Measurements from ENCODE around the gene FBXL14.

FBXL14 gene, protein sequence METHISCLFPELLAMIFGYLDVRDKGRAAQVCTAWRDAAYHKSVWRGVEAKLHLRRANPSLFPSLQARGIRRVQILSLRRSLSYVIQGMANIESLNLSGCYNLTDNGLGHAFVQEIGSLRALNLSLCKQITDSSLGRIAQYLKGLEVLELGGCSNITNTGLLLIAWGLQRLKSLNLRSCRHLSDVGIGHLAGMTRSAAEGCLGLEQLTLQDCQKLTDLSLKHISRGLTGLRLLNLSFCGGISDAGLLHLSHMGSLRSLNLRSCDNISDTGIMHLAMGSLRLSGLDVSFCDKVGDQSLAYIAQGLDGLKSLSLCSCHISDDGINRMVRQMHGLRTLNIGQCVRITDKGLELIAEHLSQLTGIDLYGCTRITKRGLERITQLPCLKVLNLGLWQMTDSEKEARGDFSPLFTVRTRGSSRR

DNA sequence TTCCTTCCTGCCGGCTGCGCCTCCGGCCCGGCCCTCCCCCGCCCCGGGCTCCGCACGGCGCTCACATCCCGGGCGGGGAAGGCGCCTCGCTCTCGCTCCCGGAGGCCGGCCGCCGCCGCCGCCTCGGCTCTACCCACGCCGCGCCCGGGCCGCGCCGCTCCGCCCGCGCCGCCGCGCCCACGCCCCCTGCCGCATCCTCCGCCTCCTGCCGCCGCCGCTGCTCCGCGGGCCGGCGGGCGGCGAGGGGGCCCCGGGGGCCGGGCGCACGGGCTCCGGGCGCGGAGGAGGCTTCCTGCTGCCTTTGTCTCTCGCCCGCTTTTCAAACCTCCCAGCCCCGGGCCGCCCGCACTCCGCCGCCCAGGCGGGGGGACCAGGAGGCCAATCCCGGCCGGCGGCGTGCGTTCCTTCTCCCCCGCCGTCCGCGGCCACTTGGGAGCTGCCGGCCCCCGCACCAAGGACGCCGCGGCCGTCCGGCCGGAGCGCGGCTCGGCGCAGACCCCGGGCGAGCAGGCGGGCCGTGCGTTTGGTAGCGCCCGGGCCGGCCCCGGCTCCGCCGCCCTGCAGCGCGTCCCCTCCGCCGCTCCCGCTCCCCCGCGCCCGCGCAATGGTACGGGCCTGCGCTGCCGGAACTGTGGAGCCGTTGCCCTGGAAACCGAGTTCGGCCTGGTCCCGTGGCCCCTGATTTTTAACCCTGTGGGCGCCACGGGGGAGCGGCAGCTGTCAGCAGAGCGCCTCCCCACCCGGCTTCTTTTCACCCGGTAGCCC, at the start of gene FBXL14:
TSS of gene FBXL14 (minus strand) at position 321 of the 765 bp plus-strand sequence. CDS start 515 bp downstream, outside the sequence.
- peak; percentile 77 for DNase-seq

DNA sequence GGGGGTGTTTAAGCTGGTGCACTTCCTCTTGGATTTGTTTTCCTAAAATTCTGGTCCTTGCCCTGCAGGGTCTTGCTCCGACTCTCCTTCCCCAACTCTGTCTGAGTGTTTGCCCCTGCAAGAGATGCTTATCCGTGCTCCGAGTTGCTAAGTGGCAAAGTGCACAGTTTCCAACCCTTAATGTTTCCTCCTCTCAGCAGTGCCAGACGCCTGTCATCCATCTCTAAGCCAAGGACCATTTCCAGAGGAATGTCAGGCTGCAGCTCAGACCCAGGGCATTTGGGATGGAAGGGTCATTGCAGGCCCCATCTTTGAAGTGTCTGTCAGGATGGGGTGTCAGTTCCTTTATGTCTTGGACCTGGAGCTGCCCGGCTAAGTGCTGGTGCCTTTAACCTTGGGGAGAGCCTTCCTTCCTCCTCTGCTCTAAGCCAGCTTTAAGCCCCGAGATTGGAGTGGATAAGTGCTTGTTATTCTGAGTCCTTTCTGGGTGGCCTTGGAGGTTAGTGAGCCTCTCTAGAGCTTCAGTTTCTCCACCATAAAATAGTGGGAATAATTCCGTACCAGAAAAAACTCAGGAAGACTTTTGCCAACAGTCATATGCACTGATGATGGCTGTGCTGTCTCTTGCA, 49.6 kb upstream of the FBXL14 start:
- no peak for DNase-seq

DNA sequence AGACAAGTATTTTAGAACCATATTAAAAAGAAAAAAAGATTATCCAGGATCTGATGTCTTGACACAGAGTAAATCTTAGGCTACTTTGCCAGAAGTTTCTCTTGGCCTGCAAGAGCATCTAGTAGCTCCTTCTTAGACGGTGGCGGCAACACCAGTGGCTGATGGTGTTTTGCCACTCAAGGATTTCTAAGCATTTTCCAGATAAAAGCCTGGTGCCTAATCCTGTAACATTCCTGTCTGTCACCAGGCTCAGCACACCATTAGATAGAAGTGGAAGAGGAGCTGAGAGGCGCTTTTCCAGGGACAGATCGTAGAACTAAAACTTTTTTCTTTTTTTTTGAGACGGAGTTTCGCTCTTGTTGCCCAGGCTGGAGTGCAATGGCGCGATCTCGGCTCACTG, 48.7 kb upstream of the FBXL14 start:
- DNase-seq = no peak

DNA sequence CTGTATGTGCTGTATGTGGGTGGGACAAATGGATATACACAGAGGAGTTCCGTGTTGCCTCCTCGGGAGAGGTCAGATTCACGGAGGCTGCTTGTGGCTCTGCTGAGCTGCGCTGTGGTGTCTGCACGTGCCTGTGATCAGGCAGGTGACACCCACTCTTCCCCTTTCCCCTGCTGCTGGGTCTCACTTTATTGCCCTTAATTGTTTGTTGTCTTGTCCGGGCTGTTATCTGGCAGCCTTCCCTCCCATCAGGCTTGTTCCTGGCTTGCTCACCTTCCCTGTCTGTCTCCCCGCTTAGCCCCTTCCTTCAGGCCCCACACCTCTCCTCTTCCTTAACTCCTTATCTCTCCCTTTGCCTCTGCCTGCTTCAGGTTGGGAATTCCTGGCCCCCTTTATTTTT, 48.1 kb upstream of the FBXL14 start:
- DNase-seq = no peak

DNA sequence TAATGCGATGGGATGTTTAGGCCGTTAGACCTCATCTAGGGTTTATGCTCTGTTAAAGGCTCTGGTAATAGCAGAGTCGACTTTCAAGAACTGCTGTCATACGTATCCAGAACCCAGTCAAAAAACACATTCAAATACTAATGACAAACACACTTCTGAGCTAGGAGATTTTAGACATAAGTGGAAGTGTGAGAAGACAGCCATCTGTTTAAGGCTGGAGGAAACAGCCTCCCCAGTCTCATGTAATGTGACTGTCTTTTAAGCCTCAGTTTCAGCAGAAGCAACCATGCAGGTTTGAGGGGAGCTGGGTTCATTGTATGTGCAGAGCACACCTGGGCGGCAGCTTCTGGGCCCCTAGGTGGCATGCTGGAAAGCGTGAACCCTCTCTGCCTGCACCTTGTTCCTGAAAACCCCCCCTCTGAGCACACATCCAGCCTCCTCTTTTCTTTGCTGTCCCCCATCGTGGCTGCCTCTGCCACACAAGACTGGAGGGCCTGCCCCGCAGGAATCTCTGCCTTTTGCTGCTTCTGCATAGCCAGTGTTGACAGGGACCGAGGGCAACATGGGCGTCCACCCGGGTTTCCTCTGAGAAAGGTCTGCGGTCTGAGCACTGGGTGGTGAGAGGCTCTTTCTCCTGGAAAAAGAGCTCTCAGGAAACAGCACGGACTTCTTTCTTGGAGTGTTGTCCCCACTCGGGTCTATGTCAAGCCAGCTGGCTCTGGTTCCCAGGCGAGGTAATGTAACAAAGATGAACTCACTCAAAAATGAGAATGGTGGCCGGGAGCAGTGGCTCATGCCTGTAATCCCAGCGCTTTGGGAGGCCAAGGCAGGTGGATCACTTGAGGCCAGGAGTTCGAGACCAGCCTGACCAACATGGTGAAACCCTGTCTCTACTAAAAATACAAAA, 46.2 kb upstream of the FBXL14 start:
- no peak for DNase-seq

DNA sequence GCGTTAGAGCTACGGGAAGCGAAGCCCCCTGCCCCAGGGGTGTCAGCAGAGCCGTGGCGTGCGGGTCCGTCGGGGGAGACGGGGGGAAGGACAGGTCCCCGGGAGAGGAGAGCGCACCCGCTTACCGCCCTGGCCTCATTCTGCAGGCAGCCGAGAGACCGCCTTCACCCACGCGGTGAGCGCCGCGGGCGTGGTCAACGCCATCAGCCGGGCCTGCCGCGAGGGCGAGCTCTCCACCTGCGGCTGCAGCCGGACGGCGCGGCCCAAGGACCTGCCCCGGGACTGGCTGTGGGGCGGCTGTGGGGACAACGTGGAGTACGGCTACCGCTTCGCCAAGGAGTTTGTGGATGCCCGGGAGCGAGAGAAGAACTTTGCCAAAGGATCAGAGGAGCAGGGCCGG, 45.2 kb upstream of the FBXL14 start:
- no peak for DNase-seq

DNA sequence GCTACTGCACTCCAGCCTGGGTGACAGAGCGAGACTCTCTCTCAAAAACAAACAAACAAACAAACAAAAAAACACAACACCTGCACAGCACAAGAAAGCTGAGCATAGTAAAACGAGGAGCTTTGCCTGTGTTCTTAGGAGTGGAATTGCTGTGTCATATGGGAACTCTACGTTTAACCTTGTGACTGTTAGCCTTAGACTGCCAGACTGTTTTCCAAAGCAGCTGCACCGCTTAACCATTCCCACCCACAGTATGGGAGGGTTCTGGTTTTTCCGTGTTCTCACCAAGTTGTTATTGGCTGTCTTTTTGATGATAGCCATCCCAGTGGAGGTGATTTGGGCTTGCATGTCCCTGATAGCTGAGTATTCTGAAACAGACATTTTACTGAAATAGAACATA, 43.8 kb upstream of the FBXL14 start:
- no peak for DNase-seq

DNA sequence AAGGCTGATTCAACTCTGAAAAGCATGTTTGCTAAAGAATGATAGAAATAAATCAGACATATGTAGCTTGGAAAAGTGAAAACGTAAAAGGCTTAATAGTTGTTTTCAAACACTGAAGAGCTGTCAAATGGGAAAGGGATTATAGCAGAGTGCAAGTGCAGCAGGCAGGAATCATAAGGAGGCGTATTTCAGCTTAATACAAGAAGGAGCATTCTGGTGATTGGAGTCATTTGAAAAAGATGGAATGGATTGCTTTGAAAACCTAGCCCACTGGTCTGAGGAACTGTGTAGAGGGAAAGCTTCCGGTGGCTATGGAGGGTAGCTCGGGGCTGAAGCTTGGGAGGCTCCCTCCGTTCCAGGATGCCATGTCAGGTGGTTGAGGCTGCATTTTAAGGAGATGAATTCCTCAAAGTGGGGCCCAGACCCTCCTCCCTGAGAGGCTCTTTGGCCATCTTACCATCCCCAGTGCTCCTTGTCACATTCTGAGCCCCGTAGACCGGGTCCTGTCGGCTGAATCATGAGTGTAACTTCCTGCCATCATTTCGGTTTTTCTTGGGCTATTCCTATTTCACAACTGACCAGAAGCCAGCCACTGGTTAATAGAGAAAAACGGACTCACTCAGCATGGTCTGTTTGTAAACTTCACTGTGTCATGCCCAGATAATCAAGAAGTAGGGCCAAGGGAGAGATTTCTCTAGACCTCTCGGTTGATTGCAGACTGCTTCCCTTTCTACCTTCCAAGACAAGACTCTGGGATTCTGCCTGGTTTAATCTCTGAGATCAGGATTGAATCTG, 41.1 kb upstream of the FBXL14 start:
- no peak for DNase-seq

DNA sequence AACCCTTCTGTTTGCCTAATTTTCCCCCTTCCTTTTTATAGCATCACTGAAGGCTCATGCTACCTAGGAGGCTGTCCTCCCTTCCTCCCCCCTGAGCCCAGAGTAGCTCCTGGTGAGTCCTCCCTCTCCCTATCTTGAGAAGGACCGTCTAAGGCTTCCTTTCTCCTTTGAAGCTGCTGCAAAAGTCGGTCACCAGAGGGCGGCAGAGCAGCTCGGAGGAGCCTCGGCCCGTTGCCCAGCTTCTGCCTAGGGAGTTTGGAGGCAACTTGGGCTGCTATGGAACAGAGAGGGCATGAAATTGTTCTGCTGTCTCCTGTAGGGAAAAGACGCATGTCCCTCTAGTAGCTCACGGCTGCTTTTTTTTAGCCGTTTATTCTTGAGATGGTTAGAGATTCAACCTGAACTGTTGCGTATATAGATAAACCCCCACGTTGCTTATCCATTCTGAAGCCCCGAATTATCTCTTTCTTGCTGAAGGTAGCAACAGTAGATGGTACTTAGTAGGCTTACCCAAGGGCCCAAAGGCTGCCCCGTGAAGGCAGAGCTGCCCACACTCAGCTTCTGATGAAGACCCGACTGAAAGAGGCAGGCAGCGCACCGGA, 40.3 kb upstream of the FBXL14 start:
- peak; percentile 50 for DNase-seq

DNA sequence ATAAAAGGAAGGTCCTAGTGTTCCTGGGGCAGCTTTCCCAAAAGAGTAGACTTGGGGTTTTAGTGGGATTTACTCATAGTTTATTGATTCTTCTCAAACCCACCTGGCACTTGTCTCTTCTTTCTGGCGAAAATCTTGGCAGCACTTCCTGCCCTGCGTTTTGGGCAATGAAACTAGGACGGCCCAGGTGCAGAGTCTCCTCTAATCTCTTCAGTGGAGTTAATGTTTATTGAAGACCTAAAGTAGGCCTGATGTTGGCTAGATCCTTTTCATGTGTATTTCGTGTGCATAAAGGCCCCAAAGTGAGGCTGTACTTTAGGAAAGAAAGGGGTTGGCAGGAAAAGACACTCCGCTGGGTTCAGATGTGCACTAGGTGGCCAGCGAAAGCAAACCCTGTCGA, 39.8 kb upstream of the FBXL14 start:
- DNase-seq = no peak

DNA sequence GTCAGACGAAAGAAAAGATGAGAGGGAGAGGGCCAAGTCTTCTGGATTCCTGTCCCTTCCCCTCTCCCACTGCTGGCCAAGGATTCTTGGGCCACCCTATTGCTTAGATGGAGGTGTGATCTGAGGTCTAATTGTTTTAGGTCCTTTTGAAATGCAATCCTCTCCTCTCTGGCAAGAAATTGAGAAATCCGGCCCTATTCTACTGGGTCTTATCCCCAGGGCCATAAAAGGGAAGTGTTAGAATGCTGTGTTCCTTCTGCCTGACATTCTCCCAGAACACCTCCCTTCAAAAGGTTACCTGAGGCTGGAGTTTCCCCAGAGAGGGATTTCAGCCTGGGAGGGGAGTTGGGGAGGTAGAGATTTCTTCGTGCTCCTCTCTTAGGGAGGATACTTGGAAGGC, 39.1 kb upstream of the FBXL14 start:
- no peak for DNase-seq

DNA sequence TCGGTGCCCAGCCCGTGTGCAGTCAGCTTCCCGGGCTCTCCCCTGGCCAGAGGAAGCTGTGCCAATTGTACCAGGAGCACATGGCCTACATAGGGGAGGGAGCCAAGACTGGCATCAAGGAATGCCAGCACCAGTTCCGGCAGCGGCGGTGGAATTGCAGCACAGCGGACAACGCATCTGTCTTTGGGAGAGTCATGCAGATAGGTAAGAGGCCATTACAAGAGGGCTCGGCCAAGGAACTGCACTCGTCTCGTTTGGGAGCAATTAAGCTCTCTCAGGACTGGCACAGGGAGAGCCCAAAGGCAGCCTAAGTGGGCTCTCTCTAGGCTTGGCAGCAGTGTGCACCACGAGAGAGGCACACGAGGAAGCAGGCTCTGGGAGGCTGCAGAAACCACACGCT, 38.3 kb upstream of the FBXL14 start:
- no peak for DNase-seq

DNA sequence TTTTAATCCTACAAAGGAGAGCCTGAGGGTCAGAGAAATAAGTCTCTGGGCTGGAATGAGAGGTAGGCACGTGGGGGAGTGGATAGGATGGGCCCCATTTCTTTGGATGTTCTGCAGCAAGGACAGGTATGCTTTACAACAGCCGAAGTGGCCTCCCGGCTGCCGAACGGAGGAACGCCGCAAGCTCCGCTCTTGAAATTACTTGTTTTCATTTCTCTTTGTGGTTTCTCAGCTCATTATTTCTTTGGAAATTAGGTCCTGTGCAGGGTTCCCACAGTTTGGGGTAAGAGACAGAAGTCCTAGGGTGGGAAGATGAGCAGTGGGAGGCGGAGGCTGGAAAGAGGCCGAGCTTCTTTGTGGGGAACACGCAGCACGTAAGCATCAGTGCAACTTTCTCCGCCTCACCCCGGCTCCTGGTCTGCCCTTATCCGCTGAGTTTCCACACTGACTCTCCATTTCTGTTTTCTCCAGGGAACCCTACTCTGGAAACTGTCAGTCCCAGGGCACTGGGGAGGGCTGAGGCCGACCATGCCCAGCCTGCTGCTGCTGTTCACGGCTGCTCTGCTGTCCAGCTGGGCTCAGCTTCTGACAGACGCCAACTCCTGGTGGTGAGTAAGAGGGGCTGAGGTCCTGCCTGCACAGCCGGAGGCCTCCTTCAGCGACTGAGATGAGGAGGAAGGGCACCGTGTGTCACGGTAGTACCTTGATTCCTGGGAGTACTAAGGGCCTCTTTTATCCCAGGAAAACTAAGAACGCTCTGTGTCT, 36.6 kb upstream of the FBXL14 start:
- no peak for DNase-seq

DNA sequence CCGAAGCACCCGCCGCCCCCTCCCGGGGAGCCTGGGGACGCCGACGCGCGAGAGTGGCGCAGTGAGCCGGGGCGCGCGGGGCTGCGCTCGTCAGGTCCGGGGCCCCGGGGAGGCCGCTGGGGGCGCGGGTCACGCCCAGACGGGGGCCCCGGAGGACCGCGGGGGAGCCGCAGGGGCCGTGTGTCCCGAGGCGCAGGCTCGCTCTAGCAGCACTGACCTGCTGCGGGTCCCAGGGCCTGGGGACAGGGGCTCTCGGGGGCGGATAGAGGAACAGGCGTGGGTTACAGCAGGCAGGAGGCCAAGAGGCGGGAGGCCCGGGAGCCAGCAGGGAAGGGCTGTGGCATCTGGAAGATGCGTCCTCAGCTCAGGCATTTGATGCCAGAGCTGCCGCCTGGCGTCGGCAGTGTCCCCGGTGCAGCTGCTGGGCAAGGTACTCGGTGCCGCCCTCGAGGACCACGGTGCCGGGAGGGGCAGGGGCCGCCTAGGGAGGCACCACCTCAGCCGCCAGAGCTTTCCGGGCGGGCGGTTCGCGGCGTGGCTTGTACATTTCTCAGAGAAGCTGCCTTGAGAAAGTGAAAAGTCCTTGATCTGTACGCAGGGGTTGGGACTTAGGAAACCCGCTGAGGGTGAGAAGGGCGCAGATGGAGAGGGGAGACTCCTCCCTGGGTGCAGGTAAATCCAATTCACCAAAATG, 35.9 kb upstream of the FBXL14 start:
- peak; percentile 22 for DNase-seq

DNA sequence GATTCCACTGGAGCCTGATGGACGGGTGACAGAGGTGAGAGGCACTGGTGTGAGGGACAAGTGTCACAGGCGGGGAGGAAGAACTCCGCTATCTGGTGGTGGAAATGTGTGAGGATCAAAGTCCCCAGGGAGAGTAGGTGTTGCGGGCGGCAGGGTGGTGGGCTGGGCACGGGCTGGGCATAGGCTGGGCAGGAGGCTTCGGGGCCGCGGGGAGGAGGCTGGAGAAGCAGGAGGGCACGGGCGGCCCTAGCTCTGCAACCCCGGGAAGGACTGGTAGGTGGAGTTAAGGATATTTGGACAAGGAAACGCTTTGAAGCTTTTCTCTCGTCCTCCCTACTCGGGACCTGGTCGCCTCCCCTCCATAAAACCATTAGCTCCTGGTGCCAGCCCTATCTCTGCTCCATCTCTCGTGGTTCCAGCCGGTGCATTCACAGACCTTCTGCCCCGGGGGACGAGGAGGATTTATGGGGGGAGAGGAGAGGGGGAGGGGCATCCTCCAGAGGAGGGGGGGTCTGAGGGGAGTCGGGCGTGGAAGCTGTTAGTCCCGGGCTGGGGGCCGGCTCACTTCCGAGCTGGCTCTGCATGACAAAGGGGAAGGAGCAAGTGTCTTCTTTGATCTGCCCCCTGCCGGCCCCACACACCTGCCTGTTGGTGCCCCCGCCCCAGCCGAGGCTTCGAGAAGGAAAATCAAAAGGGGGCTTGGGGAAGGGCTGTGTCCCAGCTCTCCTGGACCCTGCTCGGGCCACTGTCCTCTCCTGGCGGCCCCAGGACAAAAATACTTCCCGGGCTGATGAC, 35.2 kb upstream of the FBXL14 start:
- DNase-seq = no peak

DNA sequence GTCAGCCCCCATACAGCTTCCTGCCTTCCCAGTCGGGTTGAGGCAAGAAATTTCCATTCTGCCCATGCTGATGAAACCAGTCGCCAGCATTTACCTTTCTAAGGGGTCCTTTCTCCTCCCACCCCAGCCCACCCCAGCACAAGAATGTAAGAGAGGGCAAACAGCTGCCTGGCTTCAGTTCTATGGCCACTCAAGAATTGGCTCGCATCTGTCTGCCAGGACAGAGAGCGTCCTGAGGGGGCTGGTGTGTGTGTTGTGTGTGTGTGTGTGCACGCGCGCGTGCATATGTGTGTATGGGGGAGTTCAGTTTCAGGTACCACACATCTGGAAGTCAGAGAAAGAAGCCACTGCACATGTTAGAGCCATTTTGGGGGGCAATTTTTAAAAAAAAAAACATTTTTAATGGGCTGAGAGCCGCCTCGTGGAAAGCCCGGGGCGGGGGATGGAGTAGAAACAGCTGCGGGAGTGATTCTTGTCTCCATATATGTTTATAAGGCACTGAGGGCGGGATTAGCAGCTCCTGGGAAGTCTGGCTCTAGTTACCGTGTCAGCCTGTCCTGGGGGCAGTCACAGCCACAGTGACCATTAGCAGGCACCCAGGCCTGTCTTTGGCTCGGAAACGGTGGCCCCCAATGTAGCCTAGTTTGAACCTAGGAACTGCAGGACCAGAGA, 34.4 kb upstream of the FBXL14 start, which contains the start of gene WNT5B:
TSS of gene WNT5B (plus strand) at position 566 of the 672 bp plus-strand sequence. CDS start 2,124 bp downstream, outside the sequence.
- no peak for DNase-seq

DNA sequence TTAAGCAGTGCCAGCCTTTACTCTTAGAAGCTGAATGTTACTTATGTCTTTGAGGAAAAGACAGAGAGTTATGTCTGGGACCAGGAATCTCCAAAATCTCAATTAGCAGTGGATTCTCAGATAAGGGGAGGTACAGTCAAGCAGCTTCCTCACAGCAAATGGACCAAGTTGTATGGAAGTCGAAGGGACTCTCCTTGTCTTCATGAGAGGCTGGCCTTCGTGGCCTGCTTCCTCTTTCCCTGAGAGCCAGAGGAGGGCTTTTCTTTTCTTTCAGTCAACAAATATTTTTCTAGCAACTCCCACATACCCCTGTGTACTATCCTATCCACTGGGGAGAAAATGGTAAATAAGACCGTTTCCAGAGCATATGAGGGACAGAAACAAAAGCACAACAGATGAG, 28.0 kb upstream of the FBXL14 start:
- no peak for DNase-seq

DNA sequence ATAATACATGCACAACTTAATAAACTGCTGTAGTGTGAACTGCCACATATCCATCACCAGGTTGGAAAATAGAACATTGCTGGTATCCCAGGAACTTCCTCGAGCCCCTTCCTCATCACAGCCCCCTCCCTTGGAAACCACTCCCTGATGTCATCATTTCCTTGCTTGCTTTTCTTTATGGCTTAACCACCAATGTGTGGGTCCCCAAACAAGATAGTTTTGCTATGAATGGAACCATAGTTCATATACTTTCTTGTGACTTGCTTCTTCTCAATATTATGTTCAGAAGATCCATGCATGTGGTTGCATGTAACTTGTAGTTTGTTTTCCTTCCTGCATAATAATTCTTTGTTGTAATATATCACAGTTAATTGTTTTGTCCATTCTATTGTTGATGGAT, 25.7 kb upstream of the FBXL14 start:
- no peak for DNase-seq
